ENCODE results near the gene DGAT2.

The DGAT2 gene

DNA sequence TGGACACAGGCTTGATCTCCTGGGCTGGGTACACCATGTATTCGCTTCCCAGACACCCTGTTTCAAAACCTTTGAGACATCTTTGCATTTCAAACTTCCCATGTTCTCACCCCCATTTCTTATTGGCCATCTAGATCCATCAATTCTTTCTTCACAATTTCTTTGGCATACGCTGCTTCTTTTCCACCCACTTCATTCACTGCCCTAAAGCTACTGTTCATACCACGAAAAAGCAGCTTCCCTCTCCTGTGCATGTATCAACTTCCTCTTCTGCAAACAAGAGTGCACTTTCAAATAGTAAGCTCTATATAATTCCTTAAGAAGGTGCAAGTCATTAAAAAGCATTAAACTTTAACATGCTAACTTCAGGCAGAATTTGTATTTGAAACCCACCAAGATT is 67.8 kb downstream of the DGAT2 start:
- DNase-seq = no peak

DNA sequence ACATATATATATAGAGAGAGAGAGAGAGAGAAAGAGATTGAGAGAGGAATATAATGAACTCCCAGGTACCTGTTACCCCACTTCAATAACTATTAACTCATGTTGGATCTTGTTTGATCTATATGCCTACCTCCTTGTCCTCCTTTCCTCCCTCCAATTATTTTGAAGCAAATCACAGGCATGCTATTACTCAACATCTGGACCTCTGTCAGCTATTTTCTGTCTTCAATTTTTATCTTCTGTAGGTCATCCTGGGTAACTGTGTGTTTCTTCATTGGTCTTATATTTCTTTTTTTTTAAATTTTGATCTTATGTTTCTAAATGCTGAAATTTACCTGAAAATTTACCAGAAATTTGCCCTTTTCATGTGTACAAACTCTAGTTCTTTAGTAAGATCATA is 71.3 kb downstream of the DGAT2 start:
- no peak for DNase-seq

DNA sequence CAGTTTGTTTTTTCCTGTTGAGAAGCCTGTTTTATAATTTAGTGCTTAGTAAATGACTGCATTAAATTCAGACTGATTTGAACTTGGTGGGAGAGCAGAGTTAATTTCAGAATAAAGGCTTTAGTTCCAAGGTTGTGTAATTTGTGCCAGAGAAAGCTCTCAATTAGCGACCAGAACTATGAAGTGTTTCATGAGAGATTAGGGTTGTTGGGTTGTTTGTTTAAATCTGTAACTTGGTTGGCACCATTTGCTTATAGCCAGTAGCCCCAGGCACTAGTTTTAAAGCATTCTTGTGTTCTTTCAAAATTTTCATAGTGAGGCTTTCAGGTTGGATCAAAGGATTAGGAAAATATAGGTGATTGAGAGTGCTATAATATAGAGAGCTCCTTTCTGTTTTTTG is 71.9 kb downstream of the DGAT2 start:
- DNase-seq = no peak

DNA sequence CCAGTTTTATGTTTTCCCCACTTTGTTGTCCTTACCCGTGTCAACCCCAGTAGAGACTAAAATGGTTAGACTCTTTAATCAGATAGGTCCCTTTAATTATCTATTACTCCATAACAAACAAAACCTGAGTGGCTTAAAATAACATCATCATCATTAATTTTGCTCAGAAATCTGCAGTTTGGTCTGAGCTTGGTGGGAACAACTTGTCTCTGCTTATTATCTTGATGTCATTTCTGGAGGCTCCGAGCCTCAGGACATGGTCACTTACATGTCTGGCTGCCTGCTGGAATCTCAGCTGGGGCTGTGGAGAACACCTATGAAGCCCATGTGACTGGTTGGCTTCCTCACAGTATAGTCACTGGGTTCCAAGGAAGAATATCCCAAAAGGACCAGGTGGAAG is 73.2 kb downstream of the DGAT2 start:
- DNase-seq = no peak

DNA sequence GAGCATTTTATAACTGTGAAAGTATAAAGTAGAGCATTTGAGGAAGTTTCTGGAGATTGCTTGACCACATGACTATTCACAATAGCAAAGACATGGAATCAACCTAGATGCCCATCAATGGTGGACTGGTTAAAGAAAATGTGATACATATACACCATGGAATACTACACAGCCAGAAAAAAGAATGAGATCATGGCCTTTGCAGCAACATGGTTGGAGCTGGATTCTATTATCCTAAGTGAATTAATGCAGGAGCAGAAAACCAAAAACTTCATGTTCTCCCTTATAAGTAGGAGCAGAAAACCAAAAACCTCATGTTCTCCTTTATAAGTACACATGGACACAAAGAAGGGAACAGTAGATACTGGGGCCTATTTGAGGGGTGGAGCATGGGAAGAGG is 76.7 kb downstream of the DGAT2 start:
- no peak for DNase-seq

DNA sequence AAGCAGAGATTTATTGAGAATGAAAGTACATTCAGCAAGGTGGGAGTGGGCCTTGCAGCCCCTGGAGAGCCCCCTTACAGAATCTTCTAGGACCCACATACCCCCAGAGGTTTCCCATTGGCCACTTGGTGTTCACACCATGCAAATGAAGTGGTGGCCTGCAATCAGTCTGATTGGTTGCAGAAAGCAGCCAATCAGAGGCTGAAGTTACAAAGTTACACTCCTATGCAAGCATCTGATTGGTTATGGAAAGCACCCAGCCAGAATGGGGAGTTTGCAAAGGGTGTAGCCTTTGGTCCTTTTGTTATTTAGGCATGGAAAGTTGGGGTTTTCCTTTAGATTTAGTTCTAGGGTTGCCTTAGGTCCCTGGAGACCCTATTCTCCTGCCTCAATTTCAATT is 81.3 kb downstream of the DGAT2 start:
- DNase-seq = no peak

DNA sequence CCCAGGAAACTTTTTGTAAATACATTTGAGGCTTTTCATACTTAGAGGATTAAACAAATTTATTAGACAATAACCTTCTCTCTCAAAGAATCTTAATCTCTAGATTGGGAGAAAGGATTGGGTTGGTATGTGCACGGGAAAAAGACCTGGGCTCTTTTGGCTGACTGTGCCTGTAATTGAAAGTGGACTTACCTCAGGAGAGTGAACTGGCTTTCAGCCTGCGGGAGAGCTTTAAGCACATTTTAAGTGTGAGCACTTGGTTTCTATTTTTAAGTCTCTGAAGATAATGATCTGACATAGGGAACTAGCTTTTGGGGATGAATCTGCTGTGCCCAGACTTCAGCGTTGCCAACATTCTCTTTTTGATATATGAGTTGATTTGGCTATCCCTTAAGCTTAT is 82.2 kb downstream of the DGAT2 start:
- DNase-seq = peak; percentile 27

All from NCI-H2227 treated with DMSO at 0.1 percent for 48 hours (cell line).